ENCODE results near the gene CRABP1. TPM values are rescaled to one million over a fixed set of nuclear protein-coding genes. Genes with fewer than 3 reads are reported as not detected.
A peak's percentile ranks its signal among the peaks of the same experiment; 100 is the strongest.

CRABP1 gene
- total RNA-seq, 1 donor from 2014 or later: 320 TPM

- H3K36me3 ChIP-seq: no peaks in the 10 kb centered on the region
- H3K4me3 ChIP-seq: no peak overlapping the region
- H3K27me3 Mint-ChIP-seq (ENCODE audit: insufficient read depth, low read depth): peaks cover 12% of the 10 kb centered on the region
- H3K36me3 Mint-ChIP-seq: no peaks in the 10 kb centered on the region
- H3K9me3 ChIP-seq (ENCODE audit: low read depth): no peaks in the 10 kb centered on the region
- H2AFZ ChIP-seq (replicated peaks): no peak overlapping the region
- no peak for TF ChIP-seq CTCF (IDR thresholded peaks at IDR 0.05)
- TF ChIP-seq EZH2 (IDR thresholded peaks at IDR 0.05): no peak
- TF ChIP-seq EZH2phosphoT487 (IDR thresholded peaks at IDR 0.05): no peak
- no peak overlapping the region for H3K9ac ChIP-seq
- H3K79me2 ChIP-seq (ENCODE audit: low read depth): no peaks in the 10 kb centered on the region
- H3K27me3 ChIP-seq: no peaks in the 10 kb centered on the region
- no peak overlapping the region for H3K27ac ChIP-seq
- H3K27ac Mint-ChIP-seq: no peak overlapping the region
- H3K4me3 Mint-ChIP-seq: no peak overlapping the region
- H3K4me1 Mint-ChIP-seq: peaks cover 38% of the 10 kb centered on the region
- peaks cover 27% of the 10 kb centered on the region for H3F3A ChIP-seq (ENCODE audit: low read depth)
- peaks cover 37% of the 10 kb centered on the region for H3K4me1 ChIP-seq
- H4K20me1 ChIP-seq (ENCODE audit: low read depth): no peaks in the 10 kb centered on the region
- peak overlapping the region; percentile 52 for H3K4me2 ChIP-seq
- H3K9me3 Mint-ChIP-seq: no peaks in the 10 kb centered on the region
- DNase-seq (ENCODE audit: low spot score): no peak
These were observed 29.0 kb downstream of the CRABP1 start for GRCh38 chr15:78369161-78369560.

GRCh38 chr15:78370013-78370412 is 29.9 kb downstream of the CRABP1 start:
- no peak overlapping the region for H3K4me3 ChIP-seq
- Mint-ChIP-seq H3K9me3 (no peaks in the 10 kb centered on the region), H3K27me3 (ENCODE audit: insufficient read depth, low read depth) (peaks cover 12% of the 10 kb centered on the region), H3K27ac (no peak overlapping the region), H3K4me1 (peaks cover 38% of the 10 kb centered on the region), H3K4me3 (no peak overlapping the region), H3K36me3 (no peaks in the 10 kb centered on the region)
- no peak for DNase-seq (ENCODE audit: low spot score)
- peaks cover 27% of the 10 kb centered on the region for H3F3A ChIP-seq (ENCODE audit: low read depth)
- TF ChIP-seq EZH2phosphoT487 (IDR thresholded peaks at IDR 0.05): no peak
- no peak for TF ChIP-seq EZH2 (IDR thresholded peaks at IDR 0.05)
- TF ChIP-seq CTCF (IDR thresholded peaks at IDR 0.05): no peak
- H3K27me3 ChIP-seq: no peaks in the 10 kb centered on the region
- no peak overlapping the region for H3K9ac ChIP-seq
- H3K36me3 ChIP-seq: no peaks in the 10 kb centered on the region
- H4K20me1 ChIP-seq (ENCODE audit: low read depth): no peaks in the 10 kb centered on the region
- no peak overlapping the region for H2AFZ ChIP-seq (replicated peaks)
- peak overlapping the region; percentile 27 for H3K4me2 ChIP-seq
- H3K79me2 ChIP-seq (ENCODE audit: low read depth): no peaks in the 10 kb centered on the region
- peaks cover 37% of the 10 kb centered on the region for H3K4me1 ChIP-seq
- H3K27ac ChIP-seq: no peak overlapping the region
- H3K9me3 ChIP-seq (ENCODE audit: low read depth): no peaks in the 10 kb centered on the region

GRCh38 chr15:78372880-78373279 is 32.7 kb downstream of the CRABP1 start:
- Histone ChIP-seq H3K9me3 (ENCODE audit: low read depth) (no peaks in the 10 kb centered on the region), H4K20me1 (ENCODE audit: low read depth) (no peaks in the 10 kb centered on the region), H3K27me3 (no peaks in the 10 kb centered on the region), H3K4me3 (no peak overlapping the region), H3K79me2 (ENCODE audit: low read depth) (no peaks in the 10 kb centered on the region), H3K4me2 (no peak overlapping the region), H3K36me3 (no peaks in the 10 kb centered on the region), H3K4me1 (peaks cover 37% of the 10 kb centered on the region), H2AFZ (replicated peaks) (no peak overlapping the region), H3K9ac (no peak overlapping the region), H3K27ac (no peak overlapping the region), H3F3A (ENCODE audit: low read depth) (peaks cover 26% of the 10 kb centered on the region)
- no peaks in the 10 kb centered on the region for H3K36me3 Mint-ChIP-seq
- TF ChIP-seq CTCF (IDR thresholded peaks at IDR 0.05): no peak
- TF ChIP-seq EZH2phosphoT487 (IDR thresholded peaks at IDR 0.05): no peak
- TF ChIP-seq EZH2 (IDR thresholded peaks at IDR 0.05): no peak
- H3K27ac Mint-ChIP-seq: no peak overlapping the region
- peaks cover 35% of the 10 kb centered on the region for H3K4me1 Mint-ChIP-seq
- no peak for DNase-seq (ENCODE audit: low spot score)
- H3K9me3 Mint-ChIP-seq: peaks cover 1% of the 10 kb centered on the region
- no peak overlapping the region for H3K4me3 Mint-ChIP-seq
- peaks cover 12% of the 10 kb centered on the region for H3K27me3 Mint-ChIP-seq (ENCODE audit: insufficient read depth, low read depth)
